Chondrocyte (in vitro differentiated cells): ENCODE measurements around the gene INPP5A. TPM values are rescaled to one million over a fixed set of nuclear protein-coding genes. Genes with fewer than 3 reads are reported as not detected.

Experiments used
- DNase-seq: peaks from one replicate; pipeline ENCODE4 v3.0.0; 2021; ENCODE audit warnings: mixed read lengths, low spot score
- H3K27ac Mint-ChIP-seq: one replicate; pipeline ENCODE4 v1.8.0; 2021; ENCODE audit warnings: mild to moderate bottlenecking, moderate library complexity, mixed read lengths; ENCODE audit not compliant: unreplicated experiment
- H3K27me3 Mint-ChIP-seq: 2 replicates; pipeline ENCODE4 v1.8.0; 2021; ENCODE audit warnings: low read depth, mixed read lengths
- H3K36me3 Mint-ChIP-seq: 2 replicates; pipeline ENCODE4 v1.8.0; 2021; ENCODE audit warnings: low read depth, mixed read lengths
- H3K4me1 Mint-ChIP-seq: 2 replicates; pipeline ENCODE4 v1.8.0; 2021; ENCODE audit warnings: low read depth, mild to moderate bottlenecking, mixed read lengths
- H3K4me3 Mint-ChIP-seq: one replicate; pipeline ENCODE4 v1.8.0; 2021; ENCODE audit warnings: mild to moderate bottlenecking, moderate library complexity, mixed read lengths; ENCODE audit not compliant: unreplicated experiment
- H3K9me3 Mint-ChIP-seq: 2 replicates; pipeline ENCODE4 v1.8.0; 2021; ENCODE audit warnings: low read depth, mixed read lengths
- CTCF ChIP-seq: fragments of 200-600 bp; sonication (generic); IDR thresholded peaks from 2 replicates; pipeline ENCODE4 v1.5.0; 2021; ENCODE audit warnings: antibody characterized with exemption, mild to moderate bottlenecking, moderate library complexity
- total RNA-seq: library from RNA; stranded (reverse); gene quantifications from 3 replicates; pipeline ENCODE4 v1.2.1, GENCODE V29; 2021

INPP5A gene
- total RNA-seq, 1 donor from 2014 or later: 40.6 TPM

GRCh38 chr10:132608511-132609195 is 71.1 kb downstream of the INPP5A start:
- Mint-ChIP-seq H3K36me3 (no peaks in the 10 kb centered on the region), H3K4me3 (no peak overlapping the region), H3K9me3 (peaks cover 4% of the 10 kb centered on the region), H3K27ac (no peak overlapping the region), H3K4me1 (peaks cover 16% of the 10 kb centered on the region), H3K27me3 (no peaks in the 10 kb centered on the region)
- peak; percentile 85 for DNase-seq
- TF ChIP-seq CTCF: no peak

GRCh38 chr10:132609211-132609610 is 71.6 kb downstream of the INPP5A start:
- Mint-ChIP-seq H3K4me3 (no peak overlapping the region), H3K9me3 (peaks cover 4% of the 10 kb centered on the region), H3K36me3 (no peaks in the 10 kb centered on the region), H3K4me1 (peaks cover 16% of the 10 kb centered on the region), H3K27me3 (no peaks in the 10 kb centered on the region), H3K27ac (no peak overlapping the region)
- no peak for TF ChIP-seq CTCF
- DNase-seq: no peak

- no peak for TF ChIP-seq CTCF
- peaks cover 2% of the 10 kb centered on the region for H3K36me3 Mint-ChIP-seq
- DNase-seq: peak; percentile 78
- peaks cover 16% of the 10 kb centered on the region for H3K4me1 Mint-ChIP-seq
- H3K9me3 Mint-ChIP-seq: no peaks in the 10 kb centered on the region
- H3K27ac Mint-ChIP-seq: no peak overlapping the region
- no peak overlapping the region for H3K4me3 Mint-ChIP-seq
- no peaks in the 10 kb centered on the region for H3K27me3 Mint-ChIP-seq
Measured at GRCh38 chr10:132610071-132610701, 72.6 kb downstream of the INPP5A start.

GRCh38 chr10:132611026-132611910 is 73.7 kb downstream of the INPP5A start:
- Mint-ChIP-seq H3K4me1 (peaks cover 16% of the 10 kb centered on the region), H3K27me3 (no peaks in the 10 kb centered on the region), H3K27ac (no peak overlapping the region), H3K36me3 (peaks cover 3% of the 10 kb centered on the region), H3K4me3 (no peak overlapping the region), H3K9me3 (no peaks in the 10 kb centered on the region)
- no peak for TF ChIP-seq CTCF
- DNase-seq: no peak

GRCh38 chr10:132611986-132612385 is 74.4 kb downstream of the INPP5A start:
- Mint-ChIP-seq H3K27me3 (no peaks in the 10 kb centered on the region), H3K9me3 (no peaks in the 10 kb centered on the region), H3K36me3 (peaks cover 4% of the 10 kb centered on the region), H3K4me3 (no peak overlapping the region), H3K27ac (no peak overlapping the region), H3K4me1 (peaks cover 13% of the 10 kb centered on the region)
- no peak for DNase-seq
- TF ChIP-seq CTCF: no peak
